ENCODE results near the gene SIRT4.
A peak's percentile ranks its signal among the peaks of the same experiment; 100 is the strongest.
"Not testable (repeated sequence)": the region's sequence is repeated elsewhere in the genome, so short reads cannot be mapped to it uniquely, and the experiment has no call there.

The SIRT4 gene

GRCh38 chr12:120336392-120336791 is 34.3 kb downstream of the SIRT4 start:
- not testable (repeated sequence) for DNase-seq

- DNase-seq, result no peak
Measured at GRCh38 chr12:120337730-120338129, 35.6 kb downstream of the SIRT4 start.

- no peak for DNase-seq
Measured at GRCh38 chr12:120339256-120339655, 37.1 kb downstream of the SIRT4 start.

- no peak for DNase-seq
Measured at GRCh38 chr12:120342175-120343038, 40.3 kb downstream of the SIRT4 start.

- no peak for DNase-seq
Measured at GRCh38 chr12:120343039-120343537, 41.0 kb downstream of the SIRT4 start.

- DNase-seq, result no peak
Measured at GRCh38 chr12:120343692-120344091, 41.6 kb downstream of the SIRT4 start.

GRCh38 chr12:120346031-120346430 is 43.9 kb downstream of the SIRT4 start:
- DNase-seq, result no peak

- DNase-seq, result no peak
Measured at GRCh38 chr12:120346681-120347080, 44.6 kb downstream of the SIRT4 start.

- no peak for DNase-seq
Measured at GRCh38 chr12:120347766-120348165, 45.6 kb downstream of the SIRT4 start.

GRCh38 chr12:120350576-120351350 is 48.6 kb downstream of the SIRT4 start:
- DNase-seq, result peak in 5 of 14 donors; percentile 10 to 88 (median 21)

- no peak for DNase-seq
Measured at GRCh38 chr12:120352117-120352516, 50.0 kb downstream of the SIRT4 start.

GRCh38 chr12:120353136-120353535 is 51.0 kb downstream of the SIRT4 start:
- no peak for DNase-seq

- DNase-seq, result no peak
Measured at GRCh38 chr12:120353556-120354317, 51.6 kb downstream of the SIRT4 start.

- DNase-seq, result peak in 13 of 14 donors; percentile 9 to 76 (median 52)
Measured at GRCh38 chr12:120356567-120357030, 54.5 kb downstream of the SIRT4 start.

- no peak for DNase-seq
Measured at GRCh38 chr12:120357104-120357503, 55.0 kb downstream of the SIRT4 start.

- no peak for DNase-seq
Measured at GRCh38 chr12:120358412-120359100, 56.4 kb downstream of the SIRT4 start.

GRCh38 chr12:120359128-120359527 is 57.0 kb downstream of the SIRT4 start:
- DNase-seq, result no peak

GRCh38 chr12:120361506-120362208 is 59.5 kb downstream of the SIRT4 start:
- DNase-seq, result peak in 13 of 14 donors; percentile 20 to 87 (median 71)
